IMR-90 (cell line): ENCODE data around the gene VAV3. TPM values are rescaled to one million over a fixed set of nuclear protein-coding genes. Genes with fewer than 3 reads are reported as not detected.

Source experiments
- ATAC-seq: fragments of 200-7000 bp; cut with Tn5 transposase; 2 replicates; pipeline ENCODE4 v1.9.1; 2020; ENCODE audit warnings: low read depth, mild to moderate bottlenecking, moderate library complexity
- BruUV-seq: library from RNA; stranded (reverse); fragments of 400-500 nt; replicated peaks from 2 replicates; lab custom pipeline; 2021; lab: Mats Ljungman, UMichigan
- CTCF ChIA-PET: fragments of 300-600 bp; formaldehyde crosslinking; extraction: SDS; loops from one replicate; lab custom pipeline; 2021; ENCODE audit warnings: antibody characterized with exemption; lab: Yijun Ruan, JAX
- POLR2A ChIA-PET: fragments of 300-600 bp; sonication (Branson Sonifier 250); formaldehyde crosslinking; loops from one replicate; lab custom pipeline; 2022; ENCODE audit warnings: antibody characterized with exemption; ENCODE audit not compliant: unreplicated experiment; lab: Charles Lee
- DNase-seq: peaks from one replicate; pipeline ENCODE4 v3.0.0; 2013
- H2AFZ ChIP-seq: replicated peaks from 2 replicates; pipeline ENCODE3; 2013; ENCODE audit warnings: low read length, mild to moderate bottlenecking; ENCODE audit not compliant: poor library complexity
- H2AK5ac ChIP-seq: 2 replicates; pipeline ENCODE4 v1.6.1; 2013; ENCODE audit warnings: low read depth, low read length, inconsistent platforms
- H2AK9ac ChIP-seq: replicated peaks from 2 replicates; pipeline ENCODE3; 2013; ENCODE audit warnings: mild to moderate bottlenecking, low read depth, low read length, moderate library complexity; ENCODE audit not compliant: poor library complexity
- H2BK120ac ChIP-seq: 2 replicates; pipeline ENCODE4 v1.6.1; 2013; ENCODE audit warnings: low read depth, low read length, inconsistent platforms
- H2BK15ac ChIP-seq: 3 replicates; pipeline ENCODE4 v1.6.1; 2013; ENCODE audit warnings: low read depth, low read length, inconsistent platforms
- H2BK20ac ChIP-seq: 2 replicates; pipeline ENCODE4 v1.6.1; 2013; ENCODE audit warnings: low read depth, mild to moderate bottlenecking, inconsistent platforms, low read length, moderate library complexity
- H2BK5ac ChIP-seq: 2 replicates; pipeline ENCODE4 v1.6.1; 2013; ENCODE audit warnings: mild to moderate bottlenecking, low read depth, low read length, inconsistent platforms; ENCODE audit not compliant: poor library complexity, severe bottlenecking
- H3K14ac ChIP-seq: replicated peaks from 2 replicates; pipeline ENCODE4 v1.6.1; 2013; ENCODE audit warnings: low read depth, low read length, inconsistent platforms
- H3K18ac ChIP-seq: 2 replicates; pipeline ENCODE4 v1.6.1; 2013; ENCODE audit warnings: low read depth, low read length, control low read depth
- H3K23ac ChIP-seq: 2 replicates; pipeline ENCODE4 v1.6.1; 2013; ENCODE audit warnings: low read depth, low read length, inconsistent platforms
- H3K27ac ChIP-seq: 2 replicates; pipeline ENCODE4 v1.5.1; 2013; ENCODE audit warnings: mild to moderate bottlenecking, control low read depth, low read length; ENCODE audit not compliant: insufficient read depth
- H3K27me3 ChIP-seq: 2 replicates; pipeline ENCODE4 v1.6.1; 2013; ENCODE audit warnings: low read length; ENCODE audit not compliant: control insufficient read depth, insufficient read depth
- H3K36me3 ChIP-seq: 2 replicates; pipeline ENCODE4 v1.6.1; 2013; ENCODE audit warnings: low read length, mixed read lengths; ENCODE audit not compliant: control insufficient read depth, insufficient read depth
- H3K4ac ChIP-seq: 2 replicates; pipeline ENCODE4 v1.6.1; 2013; ENCODE audit warnings: low read depth, low read length, inconsistent platforms
- H3K4me1 ChIP-seq: 2 replicates; pipeline ENCODE4 v1.6.1; 2013; ENCODE audit warnings: low read length, mixed read lengths; ENCODE audit not compliant: control insufficient read depth, insufficient read depth
- H3K4me2 ChIP-seq: 2 replicates; pipeline ENCODE4 v1.6.1; 2013; ENCODE audit warnings: low read depth, mild to moderate bottlenecking, control low read depth, low read length, moderate library complexity
- H3K4me3 ChIP-seq: 2 replicates; pipeline ENCODE4 v1.5.1; 2013; ENCODE audit warnings: low read depth, mild to moderate bottlenecking, control low read depth, low read length, moderate library complexity; ENCODE audit not compliant: insufficient read depth
- H3K56ac ChIP-seq: 2 replicates; pipeline ENCODE4 v1.6.1; 2013; ENCODE audit warnings: low read length, inconsistent platforms; ENCODE audit not compliant: insufficient read depth; ENCODE audit errors: extremely low read depth
- H3K79me1 ChIP-seq, 2 experiments: 2 replicates each; pipeline ENCODE4 v1.6.1; 2013; ENCODE audit warnings: low read length in 2 of 2, inconsistent platforms in 1 of 2, low read depth in 1 of 2
- H3K9ac ChIP-seq: 2 replicates; pipeline ENCODE4 v1.6.1; 2013; ENCODE audit warnings: low read depth, low read length, control low read depth
- H3K9me1 ChIP-seq: 2 replicates; pipeline ENCODE4 v1.6.1; 2013; ENCODE audit warnings: low read length, inconsistent platforms; ENCODE audit not compliant: insufficient read depth
- H3K9me3 ChIP-seq: 2 replicates; pipeline ENCODE4 v1.6.1; 2013; ENCODE audit warnings: low read length; ENCODE audit not compliant: control insufficient read depth, insufficient read depth
- H4K20me1 ChIP-seq: 2 replicates; pipeline ENCODE4 v1.6.1; 2013; ENCODE audit warnings: low read length, inconsistent platforms; ENCODE audit not compliant: insufficient read depth
- H4K5ac ChIP-seq: 2 replicates; pipeline ENCODE4 v1.6.1; 2013; ENCODE audit warnings: mild to moderate bottlenecking, low read depth, low read length, control low read depth
- H4K8ac ChIP-seq, 2 experiments: 2 replicates each; pipeline ENCODE4 v1.6.1; 2013; ENCODE audit warnings: low read depth in 2 of 2, low read length in 2 of 2, control low read depth in 1 of 2, inconsistent platforms in 1 of 2
- H4K91ac ChIP-seq: 2 replicates; pipeline ENCODE4 v1.6.1; 2013; ENCODE audit warnings: low read depth, low read length, inconsistent platforms; ENCODE audit not compliant: insufficient read depth
- BHLHE40 ChIP-seq: fragments of 150-350 bp; IDR thresholded peaks from 2 replicates; pipeline ENCODE4 v1.6.1; 2016; ENCODE audit warnings: mild to moderate bottlenecking, low read depth, low read length
- CEBPB ChIP-seq: IDR thresholded peaks from 2 replicates; pipeline ENCODE4 v1.6.1; 2012; ENCODE audit warnings: low read depth, low read length, improper control_type of control experiment
- CHD1 ChIP-seq: IDR thresholded peaks from 2 replicates; pipeline ENCODE4 v1.6.1; 2012; ENCODE audit warnings: low read depth, low read length, improper control_type of control experiment
- MAFK ChIP-seq: IDR thresholded peaks from 2 replicates; pipeline ENCODE4 v1.6.1; 2012; ENCODE audit warnings: low read depth, low read length, improper control_type of control experiment
- MAZ ChIP-seq: IDR thresholded peaks from 2 replicates; pipeline ENCODE4 v1.6.1; 2012; ENCODE audit warnings: low read depth, mild to moderate bottlenecking, low read length, improper control_type of control experiment, moderate library complexity, borderline replicate concordance
- POLR2A ChIP-seq: IDR thresholded peaks from 2 replicates; pipeline ENCODE4 v1.6.1; 2012; ENCODE audit warnings: mild to moderate bottlenecking, low read depth, low read length
- RAD21 ChIP-seq: IDR thresholded peaks from 2 replicates; pipeline ENCODE4 v1.6.1; 2012; ENCODE audit warnings: low read length, improper control_type of control experiment
- RCOR1 ChIP-seq: IDR thresholded peaks from 2 replicates; pipeline ENCODE4 v1.6.1; 2012; ENCODE audit warnings: mild to moderate bottlenecking, low read length, improper control_type of control experiment; ENCODE audit not compliant: insufficient replicate concordance
- SMC3 ChIP-seq: fragments of 150-350 bp; IDR thresholded peaks from 2 replicates; pipeline ENCODE4 v1.6.1; 2016; ENCODE audit warnings: low read depth, mild to moderate bottlenecking, antibody characterized with exemption, low read length, moderate library complexity
- WGBS, 2 experiments: methylation state at CpG; one replicate each; pipeline versions ENCODE4 v1.1.5 to v1.1.7; 2013; ENCODE audit warnings: missing lambda C conversion rate in 2 of 2; ENCODE audit not compliant: insufficient read length in 1 of 2; ENCODE audit errors: extremely low coverage in 2 of 2; 5-methylcytosine and 5-hydroxymethylcytosine counted together
- dilution Hi-C: fragments of 300-500 bp; cut with HindIII; formaldehyde crosslinking; loops from one replicate; pipeline ENCODE4 v1.14.3; 2018; ENCODE audit warnings: low sequenced_read_pairs; ENCODE audit not compliant: unreplicated experiment
- in situ Hi-C: fragments of 300-500 bp; cut with MboI; formaldehyde crosslinking; loops from 3 replicates; pipeline ENCODE4 v1.14.3; 2019; ENCODE audit warnings: low sequenced_read_pairs, inconsistent platforms, mixed read lengths
- intact Hi-C: fragments of 100-400 bp; cut with micrococcal nuclease; formaldehyde crosslinking; loops from 2 replicates; pipeline ENCODE4 v1.10.0; 2022
- polyA plus RNA-seq, 3 experiments: library from polyadenylated mRNA; depleted of rRNA; stranded (reverse); fragments of >200 nt; gene quantifications; 2 replicates each; pipeline ENCODE4 v1.2.3, GENCODE V29; 2012; ENCODE audit warnings: low replicate concordance in 1 of 3
- total RNA-seq: library from RNA; depleted of rRNA; stranded (reverse); fragments of >200 nt; gene quantifications from 2 replicates; pipeline ENCODE4 v1.2.3, GENCODE V29; 2012
- TF ChIP-seq, protein P1 (sequence below): conservative IDR thresholded peaks from 2 replicates; pipeline ENCODE4 v1.5.1; 2012; ENCODE audit warnings: mild to moderate bottlenecking, low read depth, low read length, improper control_type of control experiment

The VAV3 gene
- total and polyA plus RNA-seq, 2 of the 4 experiments (the other 2 are of a cell fraction): 0.12 to 0.18 TPM

DNA sequence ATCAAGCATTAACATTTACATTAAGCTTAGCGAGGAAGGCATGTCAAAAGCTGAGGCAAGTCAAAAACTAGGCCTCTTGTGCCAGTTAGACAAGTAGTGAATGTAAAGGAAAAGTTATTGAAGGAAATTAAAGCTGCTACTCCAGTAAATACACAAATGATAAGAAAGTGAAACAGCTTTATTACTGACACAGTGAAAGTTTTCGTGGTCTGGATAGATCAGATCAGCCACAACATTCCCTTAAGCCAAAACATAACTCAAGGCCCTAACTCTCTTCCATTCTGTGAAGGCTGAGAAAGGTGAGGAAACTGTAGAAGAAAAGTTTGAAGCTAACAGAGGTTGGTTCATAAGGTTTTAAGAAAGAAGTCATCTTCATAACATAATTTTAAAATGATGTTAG, 131.9 kb downstream of the VAV3 start:
- Histone ChIP-seq H2AK5ac (no peak overlapping the region), H2BK120ac (no peak overlapping the region), H4K91ac (no peak overlapping the region), H3K4ac (no peak overlapping the region), H2BK5ac (no peak overlapping the region), H4K8ac (no peak overlapping the region), H3K9me3 (no peaks in the 10 kb centered on the region), H3K27me3 (no peaks in the 10 kb centered on the region), H3K4me2 (no peak overlapping the region), H4K20me1 (no peaks in the 10 kb centered on the region), H2BK15ac (no peak overlapping the region), H3K4me1 (no peaks in the 10 kb centered on the region), H3K56ac (no peak overlapping the region), H3K27ac (no peak overlapping the region), H3K79me1 (no peaks in the 10 kb centered on the region), H2BK20ac (no peak overlapping the region), H3K23ac (no peak overlapping the region), H2AK9ac (no peak overlapping the region), H3K14ac (no peak overlapping the region), H3K36me3 (no peaks in the 10 kb centered on the region), H2AFZ (no peak overlapping the region), H3K9me1 (no peaks in the 10 kb centered on the region), H4K5ac (no peak overlapping the region), H3K4me3 (no peak overlapping the region), H3K9ac (no peak overlapping the region), H3K18ac (no peak overlapping the region)
- TF ChIP-seq POLR2A (no peak), CEBPB (no peak), RAD21 (no peak), MAFK (no peak), CHD1 (no peak), BHLHE40 (no peak), SMC3 (no peak), RCOR1 (no peak), MAZ (no peak)
- TF ChIP-seq, protein P1, sequence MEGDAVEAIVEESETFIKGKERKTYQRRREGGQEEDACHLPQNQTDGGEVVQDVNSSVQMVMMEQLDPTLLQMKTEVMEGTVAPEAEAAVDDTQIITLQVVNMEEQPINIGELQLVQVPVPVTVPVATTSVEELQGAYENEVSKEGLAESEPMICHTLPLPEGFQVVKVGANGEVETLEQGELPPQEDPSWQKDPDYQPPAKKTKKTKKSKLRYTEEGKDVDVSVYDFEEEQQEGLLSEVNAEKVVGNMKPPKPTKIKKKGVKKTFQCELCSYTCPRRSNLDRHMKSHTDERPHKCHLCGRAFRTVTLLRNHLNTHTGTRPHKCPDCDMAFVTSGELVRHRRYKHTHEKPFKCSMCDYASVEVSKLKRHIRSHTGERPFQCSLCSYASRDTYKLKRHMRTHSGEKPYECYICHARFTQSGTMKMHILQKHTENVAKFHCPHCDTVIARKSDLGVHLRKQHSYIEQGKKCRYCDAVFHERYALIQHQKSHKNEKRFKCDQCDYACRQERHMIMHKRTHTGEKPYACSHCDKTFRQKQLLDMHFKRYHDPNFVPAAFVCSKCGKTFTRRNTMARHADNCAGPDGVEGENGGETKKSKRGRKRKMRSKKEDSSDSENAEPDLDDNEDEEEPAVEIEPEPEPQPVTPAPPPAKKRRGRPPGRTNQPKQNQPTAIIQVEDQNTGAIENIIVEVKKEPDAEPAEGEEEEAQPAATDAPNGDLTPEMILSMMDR: no peak
- no TSS peak for BruUV-seq
- DNase-seq: no peak
- ChIA-PET CTCF (no interaction called here), POLR2A (no interaction called here)
- WGBS, 2 experiments: no CpG with 5 or more reads among the region's 2 CpGs
- in situ Hi-C loops: no loop called here
- intact Hi-C loops: no loop called here
- dilution Hi-C loops: no loop called here
- ATAC-seq: no peak
